ENCODE data around the gene MCC. TPM values are rescaled to one million over a fixed set of nuclear protein-coding genes. Genes with fewer than 3 reads are reported as not detected.

The MCC gene
- total and polyA plus RNA-seq, 2 donors from 2014 or later = 2.4 to 20.6 TPM

DNA sequence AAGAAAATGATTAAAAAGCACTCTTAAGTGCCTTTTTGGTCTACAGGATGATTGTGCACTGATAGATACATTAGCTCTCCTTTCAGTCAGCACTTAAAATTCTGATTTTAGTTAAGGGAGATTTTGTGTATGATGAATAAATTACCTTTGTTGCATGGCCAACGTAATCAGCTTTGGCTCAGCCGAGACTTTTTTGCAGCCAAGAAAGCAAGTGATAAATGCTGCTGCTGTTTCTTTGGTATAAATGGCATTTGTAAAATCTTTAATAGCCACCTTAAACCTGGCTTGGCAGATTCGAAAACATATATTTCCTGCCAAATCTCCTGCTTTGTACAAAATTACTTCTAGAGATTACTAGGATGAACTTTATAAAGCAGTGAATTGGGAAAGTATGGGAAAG, 364.0 kb downstream of the MCC start:
- FAIRE-seq = no peak

GRCh38 chr5:113123618-113124017, 364.6 kb downstream of the MCC start:
- intact Hi-C loops (cut with DNase I) = no loop called here
- Histone ChIP-seq H3K9me3 (ENCODE audit: control insufficient read depth in 2 of 3, insufficient read depth in 1 of 3, low read length in 3 of 3) (no peaks in the 10 kb centered on the region), H3K36me3 (ENCODE audit: control insufficient read depth in 2 of 3, insufficient read depth in 3 of 3, low read length in 3 of 3) (no peaks in the 10 kb centered on the region), H3K27ac (ENCODE audit: low read depth in 2 of 2, low read length in 2 of 2) (no peak overlapping the region), H3K4me1 (ENCODE audit: control insufficient read depth in 2 of 3, insufficient read depth in 2 of 3, low read depth in 1 of 3, low read length in 3 of 3) (peaks cover 0 to 10% (median 10%) of the 10 kb centered on the region in 3 donors), H3K27me3 (ENCODE audit: control insufficient read depth, insufficient read depth, low read length) (no peaks in the 10 kb centered on the region), H3K4me3 (ENCODE audit: low read length in 3 of 3) (no peak overlapping the region), H3K9ac (ENCODE audit: low read length in 3 of 3) (no peak overlapping the region)
- peak in 4 of 5 donors; percentile 31 to 73 (median 52) for DNase-seq
- TF ChIP-seq CTCF (IDR thresholded peaks at IDR 0.05; ENCODE audit: borderline replicate concordance, extremely low read depth, insufficient read depth) = peak; percentile 17
- no peak for FAIRE-seq

More for the DNA sequence above, 364.0 kb downstream of the MCC start:
- TF ChIP-seq CTCF (IDR thresholded peaks at IDR 0.05; ENCODE audit: borderline replicate concordance, extremely low read depth, insufficient read depth) = no peak
- Histone ChIP-seq H3K9ac (ENCODE audit: low read length in 3 of 3) (no peak overlapping the region), H3K4me1 (ENCODE audit: control insufficient read depth in 2 of 3, insufficient read depth in 2 of 3, low read depth in 1 of 3, low read length in 3 of 3) (peaks cover 0 to 10% (median 4%) of the 10 kb centered on the region in 3 donors), H3K27me3 (ENCODE audit: control insufficient read depth, insufficient read depth, low read length) (no peaks in the 10 kb centered on the region), H3K9me3 (ENCODE audit: control insufficient read depth in 2 of 3, insufficient read depth in 1 of 3, low read length in 3 of 3) (no peaks in the 10 kb centered on the region), H3K4me3 (ENCODE audit: low read length in 3 of 3) (no peak overlapping the region), H3K36me3 (ENCODE audit: control insufficient read depth in 2 of 3, insufficient read depth in 3 of 3, low read length in 3 of 3) (no peaks in the 10 kb centered on the region), H3K27ac (ENCODE audit: low read depth in 2 of 2, low read length in 2 of 2) (no peak overlapping the region)
- DNase-seq = no peak
- intact Hi-C loops (cut with DNase I) = no loop called here

DNA sequence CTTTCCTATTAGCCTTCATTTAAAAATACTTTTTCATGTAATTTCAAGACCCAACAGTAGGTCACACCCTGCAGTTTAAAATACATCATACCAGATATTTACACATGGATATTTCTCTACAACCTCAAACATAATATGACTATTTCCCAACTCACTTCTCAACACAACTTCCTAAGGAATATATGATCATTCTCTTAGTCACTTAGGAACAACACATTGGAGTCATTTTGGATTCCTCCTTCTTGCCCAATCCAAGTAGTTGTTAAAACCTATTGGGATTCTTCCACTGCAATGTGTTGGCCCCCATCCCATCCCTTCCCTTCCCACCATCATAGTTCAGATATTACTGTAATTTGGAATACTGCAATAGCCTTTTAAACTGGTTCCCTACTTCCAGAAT, 366.2 kb downstream of the MCC start:
- Histone ChIP-seq H3K27ac (ENCODE audit: low read depth in 2 of 2, low read length in 2 of 2) (no peak overlapping the region), H3K9ac (ENCODE audit: low read length in 3 of 3) (no peak overlapping the region), H3K36me3 (ENCODE audit: control insufficient read depth in 2 of 3, insufficient read depth in 3 of 3, low read length in 3 of 3) (no peaks in the 10 kb centered on the region), H3K4me3 (ENCODE audit: low read length in 3 of 3) (no peak overlapping the region), H3K9me3 (ENCODE audit: control insufficient read depth in 2 of 3, insufficient read depth in 1 of 3, low read length in 3 of 3) (no peaks in the 10 kb centered on the region), H3K27me3 (ENCODE audit: control insufficient read depth, insufficient read depth, low read length) (no peaks in the 10 kb centered on the region), H3K4me1 (ENCODE audit: control insufficient read depth in 2 of 3, insufficient read depth in 2 of 3, low read depth in 1 of 3, low read length in 3 of 3) (peaks cover 0 to 11% (median 10%) of the 10 kb centered on the region in 3 donors)
- DNase-seq (no peak), FAIRE-seq (no peak)
- intact Hi-C loops (cut with DNase I) = no loop called here
- TF ChIP-seq CTCF (IDR thresholded peaks at IDR 0.05; ENCODE audit: borderline replicate concordance, extremely low read depth, insufficient read depth) = no peak

All from kidney (tissue), 14 donors.